GM23248 (cell line): ENCODE results near the gene ACE2.

Experiments
- EZH2 ChIP-seq: fragments of 200-600 bp; sonication (generic); IDR thresholded peaks from 2 replicates; pipeline ENCODE4 v1.6.1; 2018; ENCODE audit warnings: antibody characterized with exemption, mild to moderate bottlenecking; ENCODE audit not compliant: insufficient read depth, poor library complexity, severe bottlenecking
- EZH2phosphoT487 ChIP-seq: fragments of 200-600 bp; sonication (generic); IDR thresholded peaks from 2 replicates; pipeline ENCODE4 v1.6.1; 2018; ENCODE audit warnings: antibody characterized with exemption, moderate library complexity, mild to moderate bottlenecking, low read depth; ENCODE audit not compliant: insufficient read depth

DNA sequence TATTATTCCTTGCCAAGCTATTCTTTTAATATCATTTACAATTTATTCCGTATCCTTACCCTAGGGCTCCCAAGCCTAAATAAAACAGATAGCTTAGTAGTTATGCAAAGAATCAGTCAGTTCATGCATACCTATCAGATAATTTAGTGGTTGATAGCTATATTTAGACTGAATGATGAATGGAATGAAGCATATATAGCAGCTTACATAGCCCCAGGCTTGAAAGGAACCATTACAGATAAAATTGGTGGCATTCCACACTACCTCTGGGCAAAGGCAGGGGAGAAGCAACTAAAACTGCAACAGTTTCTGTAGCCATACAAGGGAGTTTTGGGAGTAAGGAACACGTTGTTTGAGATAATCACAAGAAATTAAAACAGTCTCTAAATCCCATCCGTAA lies 2.7 kb downstream of the ACE2 start:
- TF ChIP-seq EZH2 (no peak), EZH2phosphoT487 (no peak)
